ENCODE results near the gene SUSD1. TPM values are rescaled to one million over a fixed set of nuclear protein-coding genes. Genes with fewer than 3 reads are reported as not detected.

SUSD1 gene
- polyA plus RNA-seq, 1 of the 3 experiments (the other 2 are of a cell fraction): 8.2 TPM

DNA sequence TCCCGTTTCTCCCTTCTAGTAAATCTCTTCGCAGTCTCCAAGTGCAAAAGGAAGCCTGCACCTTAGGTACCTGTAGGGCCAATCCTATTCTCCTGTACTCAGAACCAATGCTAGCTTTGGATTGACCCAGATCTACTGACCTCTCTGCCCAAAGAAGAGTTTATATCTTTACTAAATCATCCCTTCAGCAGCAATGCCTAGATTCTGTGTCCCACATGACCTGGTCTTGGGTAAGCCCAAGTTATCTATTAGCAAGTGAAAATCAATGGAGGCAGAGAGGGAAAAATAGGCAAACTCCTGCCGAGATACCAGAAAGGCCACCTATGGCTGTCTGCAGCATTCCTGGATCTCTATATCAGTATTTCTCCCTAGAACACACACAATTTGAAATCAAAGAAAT lies 60.0 kb downstream of the SUSD1 start:
- peaks cover 2 to 21% of the 10 kb centered on the region in 2 experiments; a peak in 2 of 4 replicates for H3K4me1 ChIP-seq (ENCODE audit: control insufficient read depth in 1 of 2, insufficient read depth in 2 of 2, low read depth in 1 of 2, low read length in 1 of 2)
- H3K9me2 ChIP-seq: no peaks in the 10 kb centered on the region
- TF ChIP-seq CHD2 (IDR thresholded peaks at IDR 0.05; ENCODE audit: low read length, partially characterized antibody) (no peak), TAF1 (IDR thresholded peaks at IDR 0.05; ENCODE audit: borderline replicate concordance, low read depth, low read length) (no peak), GABPA (IDR thresholded peaks at IDR 0.05; ENCODE audit: low read depth) (no peak), NFIC (IDR thresholded peaks at IDR 0.05; ENCODE audit: borderline replicate concordance) (no peak), NRF1 (IDR thresholded peaks at IDR 0.05; ENCODE audit: low read depth, low read length) (no peak), YY1 (IDR thresholded peaks at IDR 0.05; ENCODE audit: low read depth) (no peak), ELF1 (IDR thresholded peaks at IDR 0.05) (no peak), SIN3A (IDR thresholded peaks at IDR 0.05; ENCODE audit: borderline replicate concordance, low read depth, low read length) (no peak), FOSL2 (IDR thresholded peaks at IDR 0.05; ENCODE audit: borderline replicate concordance, low read depth) (no peak), MXI1 (IDR thresholded peaks at IDR 0.05; ENCODE audit: low read depth, low read length) (no peak), RFX5 (IDR thresholded peaks at IDR 0.05; ENCODE audit: low read length) (no peak)
- TF ChIP-seq, protein P1, sequence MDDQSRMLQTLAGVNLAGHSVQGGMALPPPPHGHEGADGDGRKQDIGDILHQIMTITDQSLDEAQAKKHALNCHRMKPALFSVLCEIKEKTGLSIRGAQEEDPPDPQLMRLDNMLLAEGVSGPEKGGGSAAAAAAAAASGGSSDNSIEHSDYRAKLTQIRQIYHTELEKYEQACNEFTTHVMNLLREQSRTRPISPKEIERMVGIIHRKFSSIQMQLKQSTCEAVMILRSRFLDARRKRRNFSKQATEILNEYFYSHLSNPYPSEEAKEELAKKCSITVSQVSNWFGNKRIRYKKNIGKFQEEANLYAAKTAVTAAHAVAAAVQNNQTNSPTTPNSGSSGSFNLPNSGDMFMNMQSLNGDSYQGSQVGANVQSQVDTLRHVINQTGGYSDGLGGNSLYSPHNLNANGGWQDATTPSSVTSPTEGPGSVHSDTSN (IDR thresholded peaks at IDR 0.05): no peak
- TF ChIP-seq, protein P2, sequence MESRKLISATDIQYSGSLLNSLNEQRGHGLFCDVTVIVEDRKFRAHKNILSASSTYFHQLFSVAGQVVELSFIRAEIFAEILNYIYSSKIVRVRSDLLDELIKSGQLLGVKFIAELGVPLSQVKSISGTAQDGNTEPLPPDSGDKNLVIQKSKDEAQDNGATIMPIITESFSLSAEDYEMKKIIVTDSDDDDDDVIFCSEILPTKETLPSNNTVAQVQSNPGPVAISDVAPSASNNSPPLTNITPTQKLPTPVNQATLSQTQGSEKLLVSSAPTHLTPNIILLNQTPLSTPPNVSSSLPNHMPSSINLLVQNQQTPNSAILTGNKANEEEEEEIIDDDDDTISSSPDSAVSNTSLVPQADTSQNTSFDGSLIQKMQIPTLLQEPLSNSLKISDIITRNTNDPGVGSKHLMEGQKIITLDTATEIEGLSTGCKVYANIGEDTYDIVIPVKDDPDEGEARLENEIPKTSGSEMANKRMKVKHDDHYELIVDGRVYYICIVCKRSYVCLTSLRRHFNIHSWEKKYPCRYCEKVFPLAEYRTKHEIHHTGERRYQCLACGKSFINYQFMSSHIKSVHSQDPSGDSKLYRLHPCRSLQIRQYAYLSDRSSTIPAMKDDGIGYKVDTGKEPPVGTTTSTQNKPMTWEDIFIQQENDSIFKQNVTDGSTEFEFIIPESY (IDR thresholded peaks at IDR 0.05; ENCODE audit: borderline replicate concordance, low read depth): no peak
- TF ChIP-seq, protein P3, sequence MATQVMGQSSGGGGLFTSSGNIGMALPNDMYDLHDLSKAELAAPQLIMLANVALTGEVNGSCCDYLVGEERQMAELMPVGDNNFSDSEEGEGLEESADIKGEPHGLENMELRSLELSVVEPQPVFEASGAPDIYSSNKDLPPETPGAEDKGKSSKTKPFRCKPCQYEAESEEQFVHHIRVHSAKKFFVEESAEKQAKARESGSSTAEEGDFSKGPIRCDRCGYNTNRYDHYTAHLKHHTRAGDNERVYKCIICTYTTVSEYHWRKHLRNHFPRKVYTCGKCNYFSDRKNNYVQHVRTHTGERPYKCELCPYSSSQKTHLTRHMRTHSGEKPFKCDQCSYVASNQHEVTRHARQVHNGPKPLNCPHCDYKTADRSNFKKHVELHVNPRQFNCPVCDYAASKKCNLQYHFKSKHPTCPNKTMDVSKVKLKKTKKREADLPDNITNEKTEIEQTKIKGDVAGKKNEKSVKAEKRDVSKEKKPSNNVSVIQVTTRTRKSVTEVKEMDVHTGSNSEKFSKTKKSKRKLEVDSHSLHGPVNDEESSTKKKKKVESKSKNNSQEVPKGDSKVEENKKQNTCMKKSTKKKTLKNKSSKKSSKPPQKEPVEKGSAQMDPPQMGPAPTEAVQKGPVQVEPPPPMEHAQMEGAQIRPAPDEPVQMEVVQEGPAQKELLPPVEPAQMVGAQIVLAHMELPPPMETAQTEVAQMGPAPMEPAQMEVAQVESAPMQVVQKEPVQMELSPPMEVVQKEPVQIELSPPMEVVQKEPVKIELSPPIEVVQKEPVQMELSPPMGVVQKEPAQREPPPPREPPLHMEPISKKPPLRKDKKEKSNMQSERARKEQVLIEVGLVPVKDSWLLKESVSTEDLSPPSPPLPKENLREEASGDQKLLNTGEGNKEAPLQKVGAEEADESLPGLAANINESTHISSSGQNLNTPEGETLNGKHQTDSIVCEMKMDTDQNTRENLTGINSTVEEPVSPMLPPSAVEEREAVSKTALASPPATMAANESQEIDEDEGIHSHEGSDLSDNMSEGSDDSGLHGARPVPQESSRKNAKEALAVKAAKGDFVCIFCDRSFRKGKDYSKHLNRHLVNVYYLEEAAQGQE (IDR thresholded peaks at IDR 0.05; ENCODE audit: low read depth, low read length): no peak
- TF ChIP-seq, protein P4, sequence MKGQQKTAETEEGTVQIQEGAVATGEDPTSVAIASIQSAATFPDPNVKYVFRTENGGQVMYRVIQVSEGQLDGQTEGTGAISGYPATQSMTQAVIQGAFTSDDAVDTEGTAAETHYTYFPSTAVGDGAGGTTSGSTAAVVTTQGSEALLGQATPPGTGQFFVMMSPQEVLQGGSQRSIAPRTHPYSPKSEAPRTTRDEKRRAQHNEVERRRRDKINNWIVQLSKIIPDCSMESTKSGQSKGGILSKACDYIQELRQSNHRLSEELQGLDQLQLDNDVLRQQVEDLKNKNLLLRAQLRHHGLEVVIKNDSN (IDR thresholded peaks at IDR 0.05; ENCODE audit: borderline replicate concordance, low read depth): no peak
- TF ChIP-seq, protein P5, sequence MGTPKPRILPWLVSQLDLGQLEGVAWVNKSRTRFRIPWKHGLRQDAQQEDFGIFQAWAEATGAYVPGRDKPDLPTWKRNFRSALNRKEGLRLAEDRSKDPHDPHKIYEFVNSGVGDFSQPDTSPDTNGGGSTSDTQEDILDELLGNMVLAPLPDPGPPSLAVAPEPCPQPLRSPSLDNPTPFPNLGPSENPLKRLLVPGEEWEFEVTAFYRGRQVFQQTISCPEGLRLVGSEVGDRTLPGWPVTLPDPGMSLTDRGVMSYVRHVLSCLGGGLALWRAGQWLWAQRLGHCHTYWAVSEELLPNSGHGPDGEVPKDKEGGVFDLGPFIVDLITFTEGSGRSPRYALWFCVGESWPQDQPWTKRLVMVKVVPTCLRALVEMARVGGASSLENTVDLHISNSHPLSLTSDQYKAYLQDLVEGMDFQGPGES (IDR thresholded peaks at IDR 0.05; ENCODE audit: low read depth, low read length): no peak
- H3K4me2 ChIP-seq: no peak overlapping the region
- peaks cover 8% of the 10 kb centered on the region for H3F3A ChIP-seq (replicated peaks; ENCODE audit: insufficient read depth)
- no peak overlapping the region for H3K27ac ChIP-seq (ENCODE audit: low read depth in 2 of 2, low read length in 1 of 2)
- no peak for DNase-seq
- H3K79me2 ChIP-seq (ENCODE audit: insufficient read depth): no peaks in the 10 kb centered on the region
- H2AFZ ChIP-seq (ENCODE audit: low read depth): no peak overlapping the region
- no peak overlapping the region for H3K9ac ChIP-seq
- no peaks in the 10 kb centered on the region for H3K36me3 ChIP-seq (replicated peaks in 1 of 2; ENCODE audit: control insufficient read depth in 1 of 2, insufficient read depth in 2 of 2, low read length in 1 of 2)
- ChIA-PET POLR2A (interaction anchor here (0.6 kb wide), 1 partner anchor 9 kb away, joined by 3 read pairs; no protein-coding TSS in a partner anchor), CTCF (interaction anchor here (0.7 to 1.1 kb wide), 2 partner anchors 40 to 246 kb away, joined by 3 to 4 read pairs; no protein-coding TSS in a partner anchor)
- no peaks in the 10 kb centered on the region for H4K20me1 ChIP-seq (ENCODE audit: insufficient read depth)
- H3K9me3 ChIP-seq: no peaks in the 10 kb centered on the region
- no peak overlapping the region for H3K4me3 ChIP-seq (ENCODE audit: low read depth in 2 of 2, low read length in 1 of 2)
- H3K27me3 ChIP-seq (ENCODE audit: insufficient read depth): no peaks in the 10 kb centered on the region
- 76% methylated on average over 3 of the region's 3 CpGs for WGBS (ENCODE audit: low lambda C conversion rate)

All from SK-N-SH (cell line).